Keratinocyte (primary cell): ENCODE measurements around the gene PTCHD1. TPM values are rescaled to one million over a fixed set of nuclear protein-coding genes. Genes with fewer than 3 reads are reported as not detected.

Experiments used
- DNase-seq: peaks from one replicate; pipeline ENCODE4 v3.0.0-alpha.2; 2011; ENCODE audit warnings: low read depth, missing footprints, low spot score
- FAIRE-seq: peaks from 2 replicates; lab custom pipeline; 2011; peaks lifted over from hg19 to GRCh38; lab: Jason Lieb, UNC
- H2AFZ ChIP-seq: 2 replicates; pipeline ENCODE4 v1.6.0; 2012; ENCODE audit warnings: low read length, control low read depth, inconsistent platforms; ENCODE audit not compliant: control insufficient read depth
- H3K27ac ChIP-seq: 2 replicates; pipeline ENCODE4 v1.5.1; 2011; ENCODE audit warnings: low read length; ENCODE audit not compliant: control insufficient read depth, insufficient read depth
- H3K27me3 ChIP-seq: 3 replicates; pipeline ENCODE4 v1.6.0; 2011; ENCODE audit warnings: low read length; ENCODE audit not compliant: control insufficient read depth, insufficient read depth; ENCODE audit errors: extremely low read depth
- H3K36me3 ChIP-seq, 2 experiments: 2 replicates in 1 of 2; 3 replicates in 1 of 2; pipeline ENCODE4 v1.5.1; 2011; ENCODE audit warnings: low read length in 2 of 2, mild to moderate bottlenecking in 1 of 2; ENCODE audit not compliant: control insufficient read depth in 2 of 2, insufficient read depth in 2 of 2; ENCODE audit errors: extremely low read depth in 1 of 2
- H3K4me1 ChIP-seq: 3 replicates; pipeline ENCODE4 v1.5.1; 2011; ENCODE audit warnings: low read length; ENCODE audit not compliant: control insufficient read depth, insufficient read depth; ENCODE audit errors: extremely low read depth
- H3K4me2 ChIP-seq: 3 replicates; pipeline ENCODE4 v1.6.0; 2011; ENCODE audit warnings: low read depth, low read length; ENCODE audit not compliant: control insufficient read depth, insufficient read depth; ENCODE audit errors: extremely low read depth
- H3K4me3 ChIP-seq, 3 experiments: fragments of 200-600 bp in 1 of 3; sonication (generic) in 1 of 3; 2 replicates in 2 of 3; 3 replicates in 1 of 3; pipeline ENCODE4 v1.5.1; 2011 to 2016; ENCODE audit warnings: low read length in 3 of 3, mild to moderate bottlenecking in 3 of 3, control low read depth in 2 of 3, inconsistent platforms in 1 of 3, low read depth in 1 of 3, mixed read lengths in 1 of 3, mixed run types in 1 of 3, moderate library complexity in 1 of 3; ENCODE audit not compliant: control insufficient read depth in 2 of 3, insufficient read depth in 2 of 3; ENCODE audit errors: extremely low read depth in 1 of 3
- H3K79me2 ChIP-seq: 2 replicates; pipeline ENCODE4 v1.6.0; 2012; ENCODE audit warnings: low read length; ENCODE audit not compliant: control insufficient read depth, insufficient read depth
- H3K9ac ChIP-seq: 3 replicates; pipeline ENCODE4 v1.6.0; 2011; ENCODE audit warnings: low read length; ENCODE audit not compliant: control insufficient read depth, insufficient read depth; ENCODE audit errors: extremely low read depth
- H3K9me1 ChIP-seq: 3 replicates; pipeline ENCODE4 v1.6.0; 2011; ENCODE audit warnings: low read length; ENCODE audit not compliant: control insufficient read depth, insufficient read depth; ENCODE audit errors: extremely low read depth
- H3K9me3 ChIP-seq: 2 replicates; pipeline ENCODE4 v1.5.1; 2012; ENCODE audit warnings: low read depth, low read length; ENCODE audit not compliant: control insufficient read depth
- H4K20me1 ChIP-seq: 3 replicates; pipeline ENCODE4 v1.6.0; 2011; ENCODE audit warnings: low read length; ENCODE audit not compliant: control insufficient read depth, insufficient read depth; ENCODE audit errors: extremely low read depth
- CTCF ChIP-seq, 3 experiments: IDR thresholded peaks in 1 of 3; conservative IDR thresholded peaks in 1 of 3; optimal IDR thresholded peaks in 1 of 3; 2 replicates in 2 of 3; 3 replicates in 1 of 3; pipeline versions ENCODE3 to v1.5.1; 2011; ENCODE audit warnings: low read length in 3 of 3, mild to moderate bottlenecking in 3 of 3, moderate library complexity in 2 of 3, control low read depth in 1 of 3, inconsistent platforms in 1 of 3; ENCODE audit not compliant: insufficient read depth in 2 of 3; ENCODE audit errors: extremely low read depth in 1 of 3
- EZH2 ChIP-seq: IDR thresholded peaks from one replicate; pipeline ENCODE4 v1.6.1; 2012; ENCODE audit warnings: inconsistent platforms, mild to moderate bottlenecking, low read length, moderate library complexity
- dilution Hi-C: fragments of 300-500 bp; cut with MboI; formaldehyde crosslinking; loops from one replicate; pipeline ENCODE4 v1.7.0; 2020; ENCODE audit warnings: low sequenced_read_pairs; ENCODE audit not compliant: extremely low pct_ligation_motif_present
- polyA plus RNA-seq, 5 experiments: library from polyadenylated mRNA; depleted of rRNA in 3 of 5; stranded (reverse) in 3 of 5; stranded (forward) in 1 of 5; unstranded in 1 of 5; fragments of >200 nt; gene quantifications; 1 replicate in 1 of 5; 2 replicates in 3 of 5; 3 replicates in 1 of 5; pipeline versions ENCODE4 v1.2.1 to v1.2.3, GENCODE V29; 2011 to 2012; ENCODE audit warnings: missing spikeins in 2 of 5, low read depth in 1 of 5, low replicate concordance in 1 of 5

Gene PTCHD1
- polyA plus RNA-seq, 1 donor (not counting 4 experiments of a cell fraction or from before 2014, with no cell fraction given): not detected

- Histone ChIP-seq H3K4me1 (no peaks in the 10 kb centered on the region), H3K9ac (no peak overlapping the region), H3K79me2 (no peaks in the 10 kb centered on the region), H3K36me3 (no peaks in the 10 kb centered on the region), H3K9me1 (no peaks in the 10 kb centered on the region), H3K27me3 (peaks cover 47% of the 10 kb centered on the region), H3K27ac (no peak overlapping the region), H4K20me1 (no peaks in the 10 kb centered on the region), H3K4me3 (no peak overlapping the region), H3K4me2 (no peak overlapping the region), H3K9me3 (no peaks in the 10 kb centered on the region), H2AFZ (no peak overlapping the region)
- FAIRE-seq (no peak), DNase-seq (no peak)
- TF ChIP-seq CTCF (optimal IDR thresholded peaks at IDR 0.05 in 1 of 3, IDR thresholded peaks at IDR 0.05 in 1 of 3, conservative IDR thresholded peaks at IDR 0.05 in 1 of 3; ENCODE audit: extremely low read depth in 1 of 3, insufficient read depth in 2 of 3, low read length in 3 of 3) (no peak), EZH2 (peak; percentile 39)
- dilution Hi-C loops: no loop called here
These were observed 2.4 kb upstream of the PTCHD1 start for GRCh38 chrX:23332101-23332887.

DNA sequence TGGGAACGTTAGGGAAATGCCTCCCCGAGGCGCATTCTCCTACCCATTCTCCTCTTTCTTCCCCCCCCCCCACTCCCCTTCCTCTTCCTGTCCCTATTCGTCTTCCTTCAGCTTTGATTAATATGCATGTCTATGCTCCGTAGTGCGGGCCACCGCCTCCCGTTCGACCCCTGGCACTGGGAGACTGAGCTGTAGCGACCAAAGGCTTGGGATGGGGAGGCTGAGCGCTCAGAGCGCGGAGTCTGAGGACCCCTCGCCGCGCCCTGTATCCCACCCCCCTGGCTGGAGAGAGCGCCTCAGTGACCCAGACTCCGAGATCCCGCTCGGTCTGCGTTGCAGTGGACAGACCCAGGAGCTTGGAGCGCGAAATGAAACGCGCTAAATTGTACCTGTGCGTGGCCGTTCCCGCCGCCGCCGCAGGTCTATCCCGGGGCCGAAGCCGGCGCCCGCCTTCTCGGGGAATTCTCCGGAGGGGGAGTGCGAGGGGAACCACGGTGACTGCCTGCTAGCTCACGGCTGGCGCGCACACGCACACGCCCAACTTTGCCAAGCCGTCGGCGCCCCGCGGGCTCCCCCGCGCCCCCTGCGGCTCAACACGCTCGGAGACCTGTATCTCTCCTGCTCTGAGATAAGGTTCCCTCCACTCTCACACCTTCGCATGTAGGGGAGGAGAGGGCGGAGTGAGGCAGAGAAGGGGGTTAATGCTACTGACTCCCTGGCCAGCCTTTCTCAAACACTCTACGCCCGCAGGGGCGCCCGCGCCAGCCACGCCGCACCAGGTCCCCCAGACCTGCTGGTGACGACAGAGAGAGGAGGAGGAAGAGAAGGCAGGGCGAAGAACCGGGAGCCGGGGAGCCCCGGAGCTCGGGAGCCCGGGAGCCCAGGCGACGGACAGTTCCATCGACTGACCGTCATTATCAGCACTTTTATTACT is 1.5 kb upstream of the PTCHD1 start:
- no peaks in the 10 kb centered on the region for H3K79me2 ChIP-seq
- no peak overlapping the region for H3K4me3 ChIP-seq
- H4K20me1 ChIP-seq: no peaks in the 10 kb centered on the region
- DNase-seq (no peak), FAIRE-seq (no peak)
- H3K9me3 ChIP-seq: no peaks in the 10 kb centered on the region
- H3K27ac ChIP-seq: no peak overlapping the region
- no peaks in the 10 kb centered on the region for H3K9me1 ChIP-seq
- no peak overlapping the region for H3K9ac ChIP-seq
- H3K27me3 ChIP-seq: peaks cover 47% of the 10 kb centered on the region
- no peak overlapping the region for H3K4me2 ChIP-seq
- no peaks in the 10 kb centered on the region for H3K4me1 ChIP-seq
- TF ChIP-seq EZH2: peak; percentile 86
- no peak for TF ChIP-seq CTCF (optimal IDR thresholded peaks at IDR 0.05 in 1 of 3, IDR thresholded peaks at IDR 0.05 in 1 of 3, conservative IDR thresholded peaks at IDR 0.05 in 1 of 3; ENCODE audit: extremely low read depth in 1 of 3, insufficient read depth in 2 of 3, low read length in 3 of 3)
- H3K36me3 ChIP-seq: no peaks in the 10 kb centered on the region
- no peak overlapping the region for H2AFZ ChIP-seq
- dilution Hi-C loops: no loop called here
